ENCODE measurements around the gene PPME1. TPM values are rescaled to one million over a fixed set of nuclear protein-coding genes. Genes with fewer than 3 reads are reported as not detected.

The PPME1 gene
- total RNA-seq, 1 experiment from 2014 or later: 39.4 TPM

- H2AFZ ChIP-seq (ENCODE audit: low read length): no peak overlapping the region
- H2BK120ac ChIP-seq (ENCODE audit: low read depth, low read length, poor library complexity, severe bottlenecking): no peak overlapping the region
- no peaks in the 10 kb centered on the region for H4K20me1 ChIP-seq (ENCODE audit: control insufficient read depth, insufficient read depth, insufficient read length)
- no peak overlapping the region for H4K8ac ChIP-seq (replicated peaks; ENCODE audit: insufficient read length, low read depth, low read length)
- no peak for DNase-seq
- no peak overlapping the region for H3K27ac ChIP-seq (ENCODE audit: insufficient read length, low read depth, low read length)
- no CpG with 5 or more reads among the region's 1 CpG for WGBS (ENCODE audit: extremely low coverage, insufficient read length, low lambda C conversion rate)
- H2BK5ac ChIP-seq (ENCODE audit: insufficient read length, low read length): no peak overlapping the region
- H3K4me2 ChIP-seq (ENCODE audit: insufficient read depth, insufficient read length, low read length): no peak overlapping the region
- H3K18ac ChIP-seq (ENCODE audit: insufficient read length, low read depth, low read length): no peak overlapping the region
- no peak overlapping the region for H3K14ac ChIP-seq (ENCODE audit: insufficient read depth, low read length)
- H4K5ac ChIP-seq (ENCODE audit: insufficient read length, low read depth, low read length): no peak overlapping the region
- no peaks in the 10 kb centered on the region for H3K27me3 ChIP-seq (ENCODE audit: insufficient read depth, low read length)
- H3K79me1 ChIP-seq (ENCODE audit: insufficient read depth, low read depth, low read length, poor library complexity, severe bottlenecking): peaks cover 5% of the 10 kb centered on the region
- H3K56ac ChIP-seq (ENCODE audit: insufficient read length, low read depth, low read length): no peak overlapping the region
- no peak overlapping the region for H4K91ac ChIP-seq (ENCODE audit: insufficient read length, low read depth, low read length)
- no peak overlapping the region for H2BK15ac ChIP-seq (ENCODE audit: low read depth, low read length)
- no peak overlapping the region for H2BK12ac ChIP-seq (ENCODE audit: insufficient read length, low read depth, low read length)
- TF ChIP-seq CTCF (conservative IDR thresholded peaks at IDR 0.05): no peak
- H3K4me1 ChIP-seq (ENCODE audit: insufficient read depth, low read length): peaks cover 2% of the 10 kb centered on the region; the same call in 1 of the 2 replicates
- H2AK5ac ChIP-seq (ENCODE audit: insufficient read length, low read length): no peak overlapping the region
- H3K36me3 Mint-ChIP-seq (ENCODE audit: insufficient read depth in 1 of 3, low read depth in 3 of 3): no peaks in the 10 kb centered on the region
- H3K9ac ChIP-seq (ENCODE audit: extremely low read depth, insufficient read length, low read length): no peak overlapping the region
- H2BK20ac ChIP-seq (ENCODE audit: low read depth, low read length, poor library complexity, severe bottlenecking): no peak overlapping the region
- no peak overlapping the region for H3K23ac ChIP-seq (ENCODE audit: insufficient read length, low read depth, low read length)
- H3K4me1 Mint-ChIP-seq: peaks cover 4 to 6% of the 10 kb centered on the region in 2 experiments; a peak in 2 of 4 replicates
- no peak overlapping the region for H3K27ac Mint-ChIP-seq
- H3K9me3 Mint-ChIP-seq: no peaks in the 10 kb centered on the region
- H3K4ac ChIP-seq (ENCODE audit: low read depth, low read length): no peak overlapping the region
- H3K4me3 Mint-ChIP-seq: no peak overlapping the region
- peaks cover 10% of the 10 kb centered on the region for H3K23me2 ChIP-seq (ENCODE audit: insufficient read length, low read depth, low read length, poor library complexity, severe bottlenecking)
- no peaks in the 10 kb centered on the region for H3K9me3 ChIP-seq (ENCODE audit: control insufficient read depth, low read depth, low read length)
- H3T11ph ChIP-seq (ENCODE audit: low read length): no peak overlapping the region
- no peaks in the 10 kb centered on the region for H3K27me3 Mint-ChIP-seq (ENCODE audit: low read depth)
- H3K79me2 ChIP-seq (ENCODE audit: insufficient read depth, low read length): peaks cover 10% of the 10 kb centered on the region; the same call in 1 of the 2 replicates
These were observed 4.8 kb downstream of the PPME1 start for GRCh38 chr11:74175920-74176319.
